Neuronal stem cell (in vitro differentiated cells): ENCODE data around the gene TPM2.

Source experiments
- DNase-seq: peaks from one replicate; pipeline ENCODE4 v3.0.0-alpha.2; 2013; ENCODE audit warnings: low spot score
- H2AFZ ChIP-seq: one replicate; pipeline ENCODE4 v1.6.1; 2013; ENCODE audit warnings: mild to moderate bottlenecking, low read length, inconsistent platforms
- H2AK5ac ChIP-seq: 2 replicates; pipeline ENCODE4 v1.6.1; 2013; ENCODE audit warnings: low read depth, mild to moderate bottlenecking, inconsistent platforms, low read length, moderate library complexity, mixed read lengths
- H2BK120ac ChIP-seq: 2 replicates; pipeline ENCODE4 v1.6.1; 2013; ENCODE audit warnings: low read depth, mild to moderate bottlenecking, inconsistent platforms, low read length, moderate library complexity, mixed read lengths
- H2BK12ac ChIP-seq: one replicate; pipeline ENCODE4 v1.6.1; 2013; ENCODE audit warnings: low read length, inconsistent platforms
- H2BK15ac ChIP-seq: 2 replicates; pipeline ENCODE4 v1.6.1; 2013; ENCODE audit warnings: mild to moderate bottlenecking, low read length, inconsistent platforms, mixed read lengths
- H2BK5ac ChIP-seq: one replicate; pipeline ENCODE4 v1.6.1; 2013; ENCODE audit warnings: inconsistent platforms, mild to moderate bottlenecking, low read length, moderate library complexity
- H3K14ac ChIP-seq: one replicate; pipeline ENCODE4 v1.6.1; 2013; ENCODE audit warnings: low read length, inconsistent platforms
- H3K18ac ChIP-seq: 2 replicates; pipeline ENCODE4 v1.6.1; 2013; ENCODE audit warnings: low read length, inconsistent platforms
- H3K23ac ChIP-seq: 2 replicates; pipeline ENCODE4 v1.6.1; 2013; ENCODE audit warnings: low read depth, mild to moderate bottlenecking, mixed read lengths, low read length, inconsistent platforms; ENCODE audit not compliant: poor library complexity
- H3K27ac ChIP-seq: replicated peaks from 3 replicates; pipeline ENCODE4 v1.5.1; 2013; ENCODE audit warnings: low read length, inconsistent platforms
- H3K27me3 ChIP-seq, 3 experiments: 2 replicates each; pipeline ENCODE4 v1.6.1; 2013; ENCODE audit warnings: low read length in 3 of 3, mild to moderate bottlenecking in 2 of 3, inconsistent platforms in 1 of 3, low read depth in 1 of 3, mixed read lengths in 1 of 3, moderate library complexity in 1 of 3; ENCODE audit not compliant: control insufficient read depth in 3 of 3, insufficient read depth in 3 of 3
- H3K36me3 ChIP-seq, 2 donors: replicated peaks in 1 of 2; 2 replicates each; pipeline ENCODE4 v1.6.1; 2013; ENCODE audit warnings: low read length in 2 of 2; ENCODE audit not compliant: control insufficient read depth in 2 of 2, insufficient read depth in 2 of 2
- H3K4ac ChIP-seq: 2 replicates; pipeline ENCODE4 v1.6.1; 2013; ENCODE audit warnings: inconsistent platforms, mild to moderate bottlenecking, low read length, moderate library complexity
- H3K4me1 ChIP-seq, 2 donors: 1 replicate in 1 of 2; 2 replicates in 1 of 2; pipeline ENCODE4 v1.6.1; 2013; ENCODE audit warnings: low read length in 2 of 2, low read depth in 1 of 2; ENCODE audit not compliant: control insufficient read depth in 2 of 2, insufficient read depth in 1 of 2
- H3K4me2 ChIP-seq: one replicate; pipeline ENCODE4 v1.6.1; 2013; ENCODE audit warnings: mild to moderate bottlenecking, low read length, inconsistent platforms; ENCODE audit not compliant: insufficient read depth, poor library complexity, severe bottlenecking
- H3K4me3 ChIP-seq, 2 donors: 2 replicates each; pipeline ENCODE4 v1.5.1; 2013; ENCODE audit warnings: low read length in 2 of 2, mild to moderate bottlenecking in 2 of 2, inconsistent platforms in 1 of 2, moderate library complexity in 1 of 2
- H3K79me1 ChIP-seq: one replicate; pipeline ENCODE4 v1.6.1; 2013; ENCODE audit warnings: low read depth, mild to moderate bottlenecking, inconsistent platforms, low read length, moderate library complexity
- H3K9ac ChIP-seq: one replicate; pipeline ENCODE4 v1.6.1; 2013; ENCODE audit warnings: mild to moderate bottlenecking, low read depth, low read length, inconsistent platforms; ENCODE audit not compliant: poor library complexity
- H3K9me3 ChIP-seq, 2 donors: replicated peaks in 1 of 2; 2 replicates each; pipeline versions ENCODE3 to v1.6.1; 2013; ENCODE audit warnings: low read length in 2 of 2, mild to moderate bottlenecking in 2 of 2, inconsistent platforms in 1 of 2, low read depth in 1 of 2, mixed read lengths in 1 of 2, moderate library complexity in 1 of 2; ENCODE audit not compliant: control insufficient read depth in 2 of 2, insufficient read depth in 1 of 2
- H4K8ac ChIP-seq: one replicate; pipeline ENCODE4 v1.6.1; 2013; ENCODE audit warnings: low read depth, mild to moderate bottlenecking, inconsistent platforms, low read length, moderate library complexity
- H4K91ac ChIP-seq: one replicate; pipeline ENCODE4 v1.6.1; 2013; ENCODE audit warnings: low read length, low read depth, mild to moderate bottlenecking, inconsistent platforms; ENCODE audit not compliant: poor library complexity
- WGBS, 2 donors: extraction: QIAGEN DNeasy Blood & Tissue Kit; methylation state at CpG; one replicate each; pipeline ENCODE4 v1.1.7; 2013; ENCODE audit warnings: missing lambda C conversion rate in 2 of 2, mixed read lengths in 1 of 2; ENCODE audit not compliant: insufficient read length in 2 of 2, insufficient replicate concordance in 1 of 2; ENCODE audit errors: extremely low coverage in 2 of 2; 5-methylcytosine and 5-hydroxymethylcytosine counted together

TPM2 gene

DNA sequence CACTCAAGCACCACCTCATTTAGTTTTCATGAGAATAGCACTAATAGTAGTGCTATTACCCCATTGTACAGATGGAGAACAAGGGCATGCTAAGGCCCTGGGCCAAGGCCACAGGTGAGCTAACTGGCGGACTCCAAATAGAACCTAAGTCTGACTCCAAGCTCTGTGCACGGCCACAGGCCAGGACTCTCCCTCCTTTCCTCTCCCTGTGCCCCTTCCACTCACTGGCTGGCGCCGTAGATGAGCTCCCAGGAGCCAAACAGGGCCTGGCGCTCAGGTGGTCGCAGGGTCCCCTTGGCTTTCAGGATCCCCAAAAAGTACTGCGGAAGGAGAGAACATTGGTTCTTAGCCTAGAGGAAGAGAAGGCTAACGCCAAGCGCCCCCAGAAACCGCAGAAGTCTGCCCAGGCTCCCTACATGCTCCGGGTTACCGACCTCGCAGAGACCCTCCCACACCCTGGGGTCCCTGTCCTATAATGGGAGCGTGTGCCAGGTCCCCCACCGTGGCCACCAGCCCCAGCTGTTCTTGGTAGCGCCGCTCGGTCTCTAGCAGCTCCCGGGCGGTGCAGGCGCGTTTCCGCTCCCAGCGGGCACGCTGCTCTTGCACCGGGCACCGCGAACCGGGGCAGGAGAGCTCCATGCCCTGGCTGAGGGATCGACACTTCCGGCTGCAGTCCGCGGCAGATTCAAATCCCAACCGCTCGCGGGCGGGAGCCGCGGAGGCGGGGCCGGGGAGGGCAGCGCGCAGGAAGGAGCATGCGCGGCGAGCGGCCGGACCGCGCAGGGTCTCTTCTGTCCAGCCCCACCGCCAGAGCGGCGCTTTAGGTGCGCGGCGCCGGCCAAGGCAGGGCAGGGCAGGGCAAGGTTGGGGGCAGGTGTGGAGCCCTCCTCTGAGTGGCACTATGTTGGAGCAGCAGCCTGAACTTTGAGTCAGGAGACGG, 24.9 kb downstream of the TPM2 start, which contains the start of gene ARHGEF39:
Gene ARHGEF39, minus strand, starts transcription at position 665 of the 940 bp plus-strand sequence. Its CDS starts 26 bp downstream, at position 639.
- no CpG with 5 or more reads among the region's 58 CpGs for WGBS, 2 donors
- no peak within 1 kb of the TSS for H2BK12ac ChIP-seq
- peaks cover 27 to 39% of the 10 kb centered on the region in 2 donors for H3K36me3 ChIP-seq

GRCh38 chr9:35662437-35662836, 27.3 kb downstream of the TPM2 start:
- WGBS, 2 donors = no CpG with 5 or more reads among the region's 7 CpGs
- Histone ChIP-seq H2BK15ac (no peak overlapping the region), H3K36me3 (peaks cover 27 to 42% of the 10 kb centered on the region in 2 donors), H3K9me3 (no peaks in the 10 kb centered on the region), H3K9ac (peak overlapping the region; percentile 25), H3K4ac (no peak overlapping the region), H2BK120ac (no peak overlapping the region), H3K27me3 (no peaks in the 10 kb centered on the region), H2AK5ac (peak overlapping the region; percentile 64), H3K14ac (no peak overlapping the region), H3K18ac (no peak overlapping the region), H3K27ac (no peak overlapping the region), H3K4me2 (no peak overlapping the region), H4K91ac (no peak overlapping the region), H3K4me3 (no peak overlapping the region), H3K4me1 (peaks cover 7 to 13% of the 10 kb centered on the region in 2 donors), H2BK5ac (no peak overlapping the region), H2BK12ac (no peak overlapping the region), H3K23ac (no peak overlapping the region), H4K8ac (no peak overlapping the region), H2AFZ (no peak overlapping the region), H3K79me1 (peaks cover 8% of the 10 kb centered on the region)
- DNase-seq = no peak

More for the DNA sequence above, 24.9 kb downstream of the TPM2 start, which contains the start of gene ARHGEF39:
- Histone ChIP-seq H3K23ac (peak within 1 kb of the TSS; percentile 86), H3K14ac (no peak within 1 kb of the TSS), H4K91ac (no peak within 1 kb of the TSS), H3K79me1 (peaks cover 8% of the 10 kb centered on the region), H3K9me3 (peaks cover 0 to 3% of the 10 kb centered on the region in 2 donors), H4K8ac (no peak within 1 kb of the TSS), H2BK120ac (no peak within 1 kb of the TSS), H3K4ac (no peak within 1 kb of the TSS), H3K4me3 (peak within 1 kb of the TSS; percentile 76 to 94), H3K9ac (peak within 1 kb of the TSS; percentile 92), H2BK15ac (peak within 1 kb of the TSS; percentile 11), H3K27me3 (peaks cover 0 to 4% (median 0%) of the 10 kb centered on the region in 3 experiments), H3K4me1 (peaks cover 5 to 13% of the 10 kb centered on the region in 2 donors), H2BK5ac (no peak within 1 kb of the TSS), H2AFZ (peak within 1 kb of the TSS; percentile 94), H3K4me2 (peak within 1 kb of the TSS; percentile 75), H3K27ac (no peak within 1 kb of the TSS), H3K18ac (peak within 1 kb of the TSS; percentile 98), H2AK5ac (peak within 1 kb of the TSS; percentile 94)
- peak; percentile 75 for DNase-seq

DNA sequence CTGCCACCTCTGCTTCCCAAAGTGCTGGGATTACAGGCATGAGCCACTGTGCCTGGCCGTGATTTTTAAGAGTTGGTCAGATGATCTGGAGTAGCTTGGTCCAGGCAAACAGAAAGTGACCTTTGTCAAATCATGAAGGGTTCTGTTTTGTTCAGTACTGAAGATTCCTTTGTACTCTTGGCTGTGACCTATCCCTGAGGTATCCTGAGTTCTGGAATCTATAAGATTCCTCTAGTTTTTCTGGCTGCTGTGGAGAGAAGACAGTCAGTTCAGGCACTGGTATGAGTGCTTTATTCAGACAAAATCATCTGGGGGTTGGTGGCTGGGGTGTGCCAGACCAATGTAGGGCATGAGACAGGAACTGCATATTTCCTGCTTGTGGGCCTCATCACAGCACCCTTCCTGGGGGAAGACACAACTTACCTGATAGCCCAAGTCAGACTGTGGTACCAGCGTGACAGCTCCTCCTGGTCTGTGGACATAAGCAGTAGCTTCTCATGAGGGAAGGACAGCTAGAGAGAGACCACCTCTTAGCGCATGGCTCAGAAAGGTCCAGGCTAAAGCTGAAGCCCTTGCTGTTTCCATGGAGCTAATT, 27.9 kb downstream of the TPM2 start:
- H3K4ac ChIP-seq = no peak overlapping the region
- H4K8ac ChIP-seq = no peak overlapping the region
- DNase-seq = no peak
- H3K27ac ChIP-seq = no peak overlapping the region
- peaks cover 9 to 16% of the 10 kb centered on the region in 2 donors for H3K4me1 ChIP-seq
- H2BK12ac ChIP-seq = no peak overlapping the region
- H3K23ac ChIP-seq = no peak overlapping the region
- H3K4me2 ChIP-seq = no peak overlapping the region
- H3K4me3 ChIP-seq = no peak overlapping the region
- no peak overlapping the region for H3K18ac ChIP-seq
- peaks cover 27 to 42% of the 10 kb centered on the region in 2 donors for H3K36me3 ChIP-seq
- no peak overlapping the region for H2BK5ac ChIP-seq
- no peaks in the 10 kb centered on the region for H3K27me3 ChIP-seq
- H3K79me1 ChIP-seq = peaks cover 8% of the 10 kb centered on the region
- no peak overlapping the region for H2AK5ac ChIP-seq
- H3K9ac ChIP-seq = no peak overlapping the region
- H2AFZ ChIP-seq = no peak overlapping the region
- H2BK15ac ChIP-seq = no peak overlapping the region
- no peak overlapping the region for H2BK120ac ChIP-seq
- WGBS, 2 donors = no CpG with 5 or more reads among the region's 3 CpGs
- H3K14ac ChIP-seq = no peak overlapping the region
- no peaks in the 10 kb centered on the region for H3K9me3 ChIP-seq
- H4K91ac ChIP-seq = no peak overlapping the region

GRCh38 chr9:35660966-35661415, 28.7 kb downstream of the TPM2 start:
- H3K9me3 ChIP-seq = no peaks in the 10 kb centered on the region
- H3K4me3 ChIP-seq = no peak overlapping the region
- H4K91ac ChIP-seq = no peak overlapping the region
- no peak overlapping the region for H4K8ac ChIP-seq
- H2BK15ac ChIP-seq = no peak overlapping the region
- H3K9ac ChIP-seq = no peak overlapping the region
- no peaks in the 10 kb centered on the region for H3K27me3 ChIP-seq
- no peak overlapping the region for H3K27ac ChIP-seq
- H2BK12ac ChIP-seq = no peak overlapping the region
- no CpG with 5 or more reads among the region's 9 CpGs for WGBS, 2 donors
- no peak overlapping the region for H2BK5ac ChIP-seq
- H3K36me3 ChIP-seq = peaks cover 27 to 42% of the 10 kb centered on the region in 2 donors
- H3K4me2 ChIP-seq = no peak overlapping the region
- no peak overlapping the region for H3K14ac ChIP-seq
- H3K4me1 ChIP-seq = peaks cover 9 to 16% of the 10 kb centered on the region in 2 donors
- H3K4ac ChIP-seq = no peak overlapping the region
- H2BK120ac ChIP-seq = no peak overlapping the region
- H2AK5ac ChIP-seq = no peak overlapping the region
- no peak overlapping the region for H3K18ac ChIP-seq
- no peak overlapping the region for H2AFZ ChIP-seq
- DNase-seq = no peak
- no peak overlapping the region for H3K23ac ChIP-seq
- H3K79me1 ChIP-seq = peaks cover 8% of the 10 kb centered on the region
